ENCODE measurements around the gene SHOC2. TPM values are rescaled to one million over a fixed set of nuclear protein-coding genes. Genes with fewer than 3 reads are reported as not detected.

SHOC2 gene
- polyA plus RNA-seq, 1 donor (not counting 4 experiments of a cell fraction or from before 2014, with no cell fraction given) = 27.7 TPM

GRCh38 chr10:110995301-110995700 is 75.9 kb downstream of the SHOC2 start:
- H4K20me1 ChIP-seq (ENCODE audit: control insufficient read depth, extremely low read depth, insufficient read depth, low read length) = no peaks in the 10 kb centered on the region
- H3K4me2 ChIP-seq (ENCODE audit: control insufficient read depth, extremely low read depth, insufficient read depth, low read depth, low read length) = no peak overlapping the region
- H2AFZ ChIP-seq (ENCODE audit: control insufficient read depth, low read length) = no peak overlapping the region
- TF ChIP-seq CTCF (optimal IDR thresholded peaks at IDR 0.05 in 1 of 3, IDR thresholded peaks at IDR 0.05 in 1 of 3, conservative IDR thresholded peaks at IDR 0.05 in 1 of 3; ENCODE audit: extremely low read depth in 1 of 3, insufficient read depth in 2 of 3, low read length in 3 of 3) = no peak
- TF ChIP-seq EZH2 (IDR thresholded peaks at IDR 0.05; ENCODE audit: low read length) = no peak
- dilution Hi-C loops (cut with MboI; ENCODE audit: extremely low pct_ligation_motif_present, low sequenced_read_pairs) = no loop called here
- no peak overlapping the region for H3K4me3 ChIP-seq (ENCODE audit: control insufficient read depth in 2 of 3, extremely low read depth in 1 of 3, insufficient read depth in 2 of 3, low read depth in 1 of 3, low read length in 3 of 3)
- H3K27me3 ChIP-seq (ENCODE audit: control insufficient read depth, extremely low read depth, insufficient read depth, low read length) = no peaks in the 10 kb centered on the region
- no peaks in the 10 kb centered on the region for H3K9me3 ChIP-seq (ENCODE audit: control insufficient read depth, low read depth, low read length)
- H3K27ac ChIP-seq (ENCODE audit: control insufficient read depth, insufficient read depth, low read length) = no peak overlapping the region
- peaks cover 18% of the 10 kb centered on the region for H3K4me1 ChIP-seq (ENCODE audit: control insufficient read depth, extremely low read depth, insufficient read depth, low read length)
- H3K9ac ChIP-seq (ENCODE audit: control insufficient read depth, extremely low read depth, insufficient read depth, low read length) = no peak overlapping the region
- no peaks in the 10 kb centered on the region for H3K36me3 ChIP-seq (ENCODE audit: control insufficient read depth in 2 of 2, extremely low read depth in 1 of 2, insufficient read depth in 2 of 2, low read length in 2 of 2)
- peaks cover 15% of the 10 kb centered on the region for H3K79me2 ChIP-seq (ENCODE audit: control insufficient read depth, insufficient read depth, low read length)
- FAIRE-seq = no peak
- H3K9me1 ChIP-seq (ENCODE audit: control insufficient read depth, extremely low read depth, insufficient read depth, low read length) = peaks cover 3% of the 10 kb centered on the region
- no peak for DNase-seq (ENCODE audit: low read depth, low spot score)

GRCh38 chr10:110996256-110996655 is 76.9 kb downstream of the SHOC2 start:
- TF ChIP-seq EZH2 (IDR thresholded peaks at IDR 0.05; ENCODE audit: low read length) = no peak
- no peak for TF ChIP-seq CTCF (optimal IDR thresholded peaks at IDR 0.05 in 1 of 3, IDR thresholded peaks at IDR 0.05 in 1 of 3, conservative IDR thresholded peaks at IDR 0.05 in 1 of 3; ENCODE audit: extremely low read depth in 1 of 3, insufficient read depth in 2 of 3, low read length in 3 of 3)
- FAIRE-seq (no peak), DNase-seq (ENCODE audit: low read depth, low spot score) (no peak)
- Histone ChIP-seq H3K4me2 (ENCODE audit: control insufficient read depth, extremely low read depth, insufficient read depth, low read depth, low read length) (no peak overlapping the region), H3K9me1 (ENCODE audit: control insufficient read depth, extremely low read depth, insufficient read depth, low read length) (peaks cover 3% of the 10 kb centered on the region), H3K9ac (ENCODE audit: control insufficient read depth, extremely low read depth, insufficient read depth, low read length) (no peak overlapping the region), H3K36me3 (ENCODE audit: control insufficient read depth in 2 of 2, extremely low read depth in 1 of 2, insufficient read depth in 2 of 2, low read length in 2 of 2) (no peaks in the 10 kb centered on the region), H4K20me1 (ENCODE audit: control insufficient read depth, extremely low read depth, insufficient read depth, low read length) (no peaks in the 10 kb centered on the region), H2AFZ (ENCODE audit: control insufficient read depth, low read length) (no peak overlapping the region), H3K79me2 (ENCODE audit: control insufficient read depth, insufficient read depth, low read length) (peaks cover 15% of the 10 kb centered on the region), H3K9me3 (ENCODE audit: control insufficient read depth, low read depth, low read length) (no peaks in the 10 kb centered on the region), H3K4me3 (ENCODE audit: control insufficient read depth in 2 of 3, extremely low read depth in 1 of 3, insufficient read depth in 2 of 3, low read depth in 1 of 3, low read length in 3 of 3) (no peak overlapping the region), H3K27me3 (ENCODE audit: control insufficient read depth, extremely low read depth, insufficient read depth, low read length) (no peaks in the 10 kb centered on the region), H3K27ac (ENCODE audit: control insufficient read depth, insufficient read depth, low read length) (no peak overlapping the region), H3K4me1 (ENCODE audit: control insufficient read depth, extremely low read depth, insufficient read depth, low read length) (peaks cover 18% of the 10 kb centered on the region)
- dilution Hi-C loops (cut with MboI; ENCODE audit: extremely low pct_ligation_motif_present, low sequenced_read_pairs) = no loop called here
